ENCODE data around the gene MYBPC3.

Gene MYBPC3

DNA sequence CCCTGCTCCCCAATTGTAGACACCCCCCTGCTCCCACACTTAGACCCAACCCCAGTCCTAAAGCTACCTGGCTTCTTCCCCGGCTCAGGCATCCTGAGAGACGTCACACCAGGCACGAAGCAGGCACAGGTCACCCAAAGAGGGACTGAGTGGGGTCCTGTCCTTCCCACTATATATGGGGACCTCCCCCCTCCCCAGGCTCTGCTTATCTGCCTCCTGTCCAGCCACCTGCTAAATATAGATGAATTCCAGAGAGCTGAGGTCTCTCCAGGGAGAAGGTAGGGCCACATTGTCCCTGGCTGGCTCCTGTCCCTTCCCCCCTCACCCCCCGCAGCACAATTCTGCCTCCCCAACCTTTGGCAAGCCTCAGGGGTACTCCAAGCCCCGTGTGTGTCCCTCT lies at the start of gene MYBPC3:
TSS of gene MYBPC3 (minus strand) at position 147 of the 400 bp plus-strand sequence. CDS start at position 92, 55 bp downstream.
- no peak for FAIRE-seq
- no peak for DNase-seq (ENCODE audit: insufficient read length, low spot score)

DNA sequence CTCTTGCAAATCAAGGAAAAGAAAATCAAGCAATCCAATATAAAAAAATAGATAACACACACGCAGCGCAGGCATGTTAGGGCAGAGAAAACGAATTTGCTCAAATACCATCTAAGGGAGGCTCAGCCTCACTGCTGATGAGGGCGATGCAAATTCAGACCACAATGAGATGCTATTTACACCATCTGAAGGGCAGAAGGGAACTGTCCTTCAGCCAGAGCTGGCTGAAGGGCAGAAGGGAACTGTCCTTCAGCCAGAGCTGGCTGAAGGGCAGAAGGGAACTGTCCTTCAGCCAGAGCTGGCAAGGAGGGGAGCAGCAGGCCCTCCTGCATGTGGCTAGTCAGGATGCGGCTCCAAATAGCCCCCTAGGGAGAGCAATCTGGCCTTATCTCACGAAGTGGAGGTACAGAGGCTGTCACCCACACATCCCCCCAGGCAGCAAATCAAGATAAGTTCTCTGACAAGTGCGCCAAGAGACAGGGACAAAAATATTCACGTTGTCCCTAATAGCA lies 48.3 kb upstream of the MYBPC3 start:
- no peak for FAIRE-seq
- DNase-seq (ENCODE audit: insufficient read length, low spot score), result no peak

DNA sequence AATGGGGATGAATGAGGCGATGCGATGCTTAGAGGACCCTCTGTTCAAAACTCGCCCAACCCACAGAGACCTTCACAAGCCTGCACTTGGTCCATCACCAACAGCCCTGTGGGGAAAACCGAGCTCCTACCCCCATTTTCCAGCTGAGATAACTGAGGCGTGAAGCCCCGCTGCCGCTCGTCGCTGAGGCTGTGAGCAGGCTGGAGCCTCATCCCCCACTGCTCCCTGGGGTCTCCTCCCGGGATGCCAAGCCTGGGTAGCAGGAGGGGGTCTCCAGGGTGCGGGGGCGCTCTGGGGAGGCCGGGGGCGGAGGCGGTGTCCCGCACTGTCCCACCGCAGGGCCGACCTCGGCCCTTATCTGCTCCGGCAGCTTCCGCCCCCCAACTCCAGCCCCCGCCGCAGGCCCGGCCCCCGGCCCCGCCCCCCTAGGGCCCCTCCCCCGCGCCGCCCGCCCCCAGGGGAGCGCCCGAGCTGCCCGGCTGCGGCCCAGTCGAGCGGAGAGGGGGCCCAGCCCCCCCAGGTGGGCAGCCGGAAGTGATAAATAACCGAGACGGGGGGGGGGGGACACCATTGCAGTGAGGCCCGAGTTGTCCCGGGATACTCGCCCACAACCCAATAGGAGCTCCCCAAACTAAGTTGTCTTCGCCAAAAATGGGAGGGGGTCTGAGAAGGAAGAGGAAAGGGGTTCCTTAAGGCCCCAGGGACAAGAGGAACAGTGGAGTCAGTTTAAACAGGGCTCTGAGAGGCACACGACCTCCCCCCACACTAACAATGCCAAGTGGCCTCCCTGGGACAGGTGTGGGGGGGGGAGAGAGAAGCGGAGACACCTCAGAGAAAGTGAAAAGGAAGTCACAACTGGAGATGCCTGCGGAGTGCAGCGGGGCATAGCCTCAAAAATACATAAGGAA lies 47.6 kb upstream of the MYBPC3 start:
- FAIRE-seq, result no peak
- peak; percentile 59 for DNase-seq (ENCODE audit: insufficient read length, low spot score)

DNA sequence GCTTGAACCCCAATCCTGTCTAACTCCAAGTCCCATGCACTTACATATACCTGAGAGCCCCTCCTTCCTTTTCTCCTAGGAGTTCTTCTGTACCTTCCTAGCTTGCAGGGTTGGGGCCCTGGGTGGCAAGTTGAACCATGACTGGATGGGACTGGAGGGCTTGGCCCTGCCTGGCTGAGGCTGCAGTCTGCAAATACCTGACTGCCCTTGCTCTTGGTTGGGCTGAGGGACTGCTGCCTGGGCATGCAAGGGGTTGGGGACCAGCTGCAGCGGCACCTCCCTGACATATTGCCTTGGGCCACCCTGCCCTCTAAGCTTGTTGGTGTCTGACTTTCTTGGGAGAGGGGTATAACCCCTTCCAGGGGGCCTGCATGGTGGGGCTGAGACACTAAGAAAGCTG lies 46.0 kb upstream of the MYBPC3 start:
- DNase-seq (ENCODE audit: insufficient read length, low spot score), result no peak
- FAIRE-seq, result no peak

DNA sequence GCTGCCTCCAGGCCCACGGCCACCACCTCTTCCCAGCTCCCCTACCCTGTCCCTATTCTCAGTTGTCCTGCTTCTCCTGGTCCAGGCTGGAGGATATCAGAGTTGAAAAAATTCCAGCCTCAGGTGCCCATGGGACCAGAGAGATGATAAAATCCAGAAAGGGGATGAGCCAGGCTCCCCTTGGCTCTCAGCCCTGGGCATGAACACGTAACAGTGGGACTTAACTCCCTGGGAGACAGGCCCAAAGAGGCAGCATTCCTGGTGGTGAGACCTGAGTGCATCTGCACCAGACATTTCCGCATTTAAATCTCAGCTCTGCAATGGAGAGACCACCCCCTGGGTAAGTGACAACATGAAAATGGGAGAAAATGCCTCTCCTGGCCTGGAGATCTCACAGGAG lies 45.5 kb upstream of the MYBPC3 start:
- FAIRE-seq, result no peak

DNA sequence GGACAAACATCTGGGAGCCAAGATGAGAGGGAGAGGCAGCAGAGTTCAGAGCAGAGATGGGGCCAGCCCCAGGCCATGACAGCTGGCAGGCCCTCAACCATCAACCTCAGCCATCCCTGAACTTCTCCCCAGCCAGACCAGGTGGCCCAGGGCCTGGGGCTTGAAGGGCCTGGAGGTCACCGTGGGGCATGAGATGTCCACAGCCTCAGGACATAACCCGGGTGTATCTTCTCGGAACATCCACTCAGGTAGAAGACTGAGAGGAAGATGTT lies 43.5 kb upstream of the MYBPC3 start:
- no peak for FAIRE-seq

More for the DNA sequence above, 45.5 kb upstream of the MYBPC3 start:
- DNase-seq (ENCODE audit: insufficient read length, low spot score), result no peak

DNA sequence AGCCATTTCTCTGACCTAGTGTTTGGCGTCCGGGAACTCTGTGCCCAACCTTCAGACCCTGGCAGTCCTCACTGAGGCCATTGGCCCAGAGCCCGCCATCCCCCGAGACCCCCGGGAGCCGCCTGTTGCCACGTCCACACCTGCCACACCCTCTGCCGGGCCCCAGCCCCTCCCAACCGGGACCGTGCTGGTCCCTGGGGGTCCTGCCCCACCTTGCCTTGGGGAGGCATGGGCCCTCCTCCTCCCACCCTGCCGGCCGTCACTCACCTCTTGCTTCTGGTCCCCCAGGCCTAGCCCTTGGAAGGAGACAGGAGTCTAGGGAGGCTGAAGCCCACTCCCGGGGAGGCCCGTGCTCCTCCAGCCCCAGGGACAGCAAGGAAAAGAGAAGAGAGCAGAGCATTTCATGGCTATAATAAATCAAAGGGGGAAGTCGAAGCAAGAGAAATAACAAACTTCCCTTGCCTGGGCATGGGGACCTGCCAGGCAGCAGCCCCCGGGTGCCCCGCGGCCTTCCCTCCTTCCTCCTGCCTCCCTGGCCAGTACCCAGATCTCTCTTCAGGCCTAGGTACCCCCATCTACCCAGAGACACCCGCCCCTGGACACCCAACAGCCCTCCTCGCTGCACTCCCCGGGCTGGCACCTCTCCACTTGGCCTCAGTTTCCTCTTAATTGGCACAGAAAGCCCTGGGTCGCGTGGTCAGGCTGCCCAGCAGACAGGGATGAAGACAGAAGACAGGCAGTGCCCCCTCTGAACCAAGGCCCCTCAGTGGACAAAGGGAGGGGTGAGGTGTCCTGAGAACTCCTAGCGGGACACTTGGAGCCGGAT lies 42.9 kb upstream of the MYBPC3 start:
- no peak for DNase-seq (ENCODE audit: insufficient read length, low spot score)
- no peak for FAIRE-seq

More for the DNA sequence above, 43.5 kb upstream of the MYBPC3 start:
- DNase-seq (ENCODE audit: insufficient read length, low spot score), result no peak

DNA sequence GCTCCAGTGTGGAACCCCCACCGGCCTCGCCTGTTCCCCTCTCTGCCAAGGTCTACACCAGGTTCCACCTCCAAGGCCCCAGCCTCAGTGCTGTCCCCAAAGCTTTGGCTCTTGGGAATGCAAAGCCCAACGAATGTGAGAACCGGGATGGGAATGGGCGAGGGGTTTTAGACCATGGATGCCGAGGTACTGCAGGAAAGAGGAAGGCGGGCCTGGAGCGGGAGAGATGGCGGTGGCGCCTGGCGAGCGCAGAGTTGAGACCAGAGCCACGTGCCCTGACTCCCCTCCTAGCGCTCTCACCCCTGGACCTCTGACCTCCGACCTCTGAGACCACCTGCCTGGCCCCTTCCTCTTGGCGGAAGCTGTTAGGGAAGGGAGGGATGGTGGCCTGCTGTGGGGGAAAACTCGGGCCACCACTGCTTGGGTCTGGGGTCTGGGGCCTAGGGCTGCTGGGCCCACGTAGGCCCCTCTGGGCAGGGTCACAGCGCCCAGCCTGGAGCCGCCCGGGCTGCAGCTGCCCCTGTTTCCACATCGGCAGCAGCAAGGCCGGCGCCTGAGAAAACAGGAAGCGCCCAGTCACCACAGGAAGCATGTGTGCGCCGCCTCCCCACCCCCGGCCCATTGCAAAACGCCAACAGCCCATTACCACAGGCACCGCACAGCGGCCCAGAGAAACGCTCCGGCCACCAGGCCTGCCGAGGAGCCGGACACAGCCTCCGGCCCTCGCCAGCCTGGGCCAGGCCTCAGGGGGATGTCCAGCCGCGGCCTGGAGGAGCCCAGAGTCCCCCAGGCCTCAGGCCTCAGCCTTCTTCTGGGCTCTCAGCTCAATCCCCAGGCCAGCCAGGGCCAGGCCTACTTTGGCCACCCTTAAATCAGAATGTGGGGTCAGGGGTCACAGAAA lies 42.1 kb upstream of the MYBPC3 start:
- DNase-seq (ENCODE audit: insufficient read length, low spot score), result no peak

DNA sequence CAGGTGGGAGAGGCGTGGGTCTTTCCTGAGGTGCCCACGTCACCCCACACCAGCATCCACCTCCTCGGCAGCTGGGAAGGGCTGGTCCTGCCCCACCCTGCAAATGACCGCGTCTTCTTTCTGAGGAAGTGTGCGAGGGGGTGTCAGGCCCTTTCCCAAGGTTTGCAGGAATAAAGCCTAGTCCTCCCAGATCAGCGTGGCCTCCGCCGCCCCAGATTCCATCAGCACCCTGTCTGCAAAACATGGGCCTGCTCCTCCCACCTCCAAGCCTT lies 41.5 kb upstream of the MYBPC3 start:
- DNase-seq (ENCODE audit: insufficient read length, low spot score) (no peak), FAIRE-seq (no peak)

More for the DNA sequence above, 42.1 kb upstream of the MYBPC3 start:
- FAIRE-seq, result no peak

DNA sequence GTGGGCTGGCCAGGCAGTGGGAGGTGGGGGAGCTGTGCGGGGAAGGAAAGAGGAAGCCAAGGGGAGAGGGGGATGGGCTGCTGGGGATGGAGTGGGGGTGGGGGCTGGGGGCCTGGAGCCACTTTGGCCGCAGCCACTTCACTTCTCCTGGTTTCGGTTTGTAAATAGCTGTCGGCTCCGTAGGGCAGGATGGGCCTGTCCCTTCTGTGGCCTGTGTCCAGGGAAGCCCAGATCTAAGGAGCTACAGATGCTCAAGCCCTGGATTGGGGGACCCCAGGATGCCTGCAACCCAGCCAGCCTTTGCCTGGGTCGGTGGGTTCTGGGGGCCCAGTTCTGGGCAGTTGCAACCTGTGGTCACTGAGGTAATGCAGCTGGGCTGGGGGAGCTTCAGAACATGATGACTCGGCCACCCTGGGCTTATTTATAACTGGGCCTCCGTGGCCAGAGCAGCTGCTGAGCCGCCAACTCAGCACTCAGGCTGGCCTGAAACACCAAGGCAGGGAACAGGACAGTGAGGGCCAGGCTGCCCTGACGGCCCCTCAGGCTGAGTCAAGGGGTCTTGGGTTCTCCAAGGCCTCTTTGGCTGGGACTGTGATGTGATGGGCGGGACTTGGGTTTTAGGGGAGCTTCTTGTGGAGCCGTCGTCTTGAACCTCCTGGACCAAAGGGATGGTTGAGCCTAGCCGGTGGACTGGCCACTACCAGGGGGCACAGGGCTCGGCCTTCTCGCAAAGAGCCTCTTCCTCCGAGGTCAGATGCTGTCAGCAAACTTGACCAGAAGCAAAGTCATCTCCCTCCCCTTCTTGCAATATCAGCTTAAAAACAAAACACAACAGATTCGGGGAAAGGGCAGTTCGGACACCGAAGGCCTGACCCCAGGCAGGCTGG lies 40.9 kb upstream of the MYBPC3 start:
- DNase-seq (ENCODE audit: insufficient read length, low spot score), result no peak
- FAIRE-seq, result no peak

DNA sequence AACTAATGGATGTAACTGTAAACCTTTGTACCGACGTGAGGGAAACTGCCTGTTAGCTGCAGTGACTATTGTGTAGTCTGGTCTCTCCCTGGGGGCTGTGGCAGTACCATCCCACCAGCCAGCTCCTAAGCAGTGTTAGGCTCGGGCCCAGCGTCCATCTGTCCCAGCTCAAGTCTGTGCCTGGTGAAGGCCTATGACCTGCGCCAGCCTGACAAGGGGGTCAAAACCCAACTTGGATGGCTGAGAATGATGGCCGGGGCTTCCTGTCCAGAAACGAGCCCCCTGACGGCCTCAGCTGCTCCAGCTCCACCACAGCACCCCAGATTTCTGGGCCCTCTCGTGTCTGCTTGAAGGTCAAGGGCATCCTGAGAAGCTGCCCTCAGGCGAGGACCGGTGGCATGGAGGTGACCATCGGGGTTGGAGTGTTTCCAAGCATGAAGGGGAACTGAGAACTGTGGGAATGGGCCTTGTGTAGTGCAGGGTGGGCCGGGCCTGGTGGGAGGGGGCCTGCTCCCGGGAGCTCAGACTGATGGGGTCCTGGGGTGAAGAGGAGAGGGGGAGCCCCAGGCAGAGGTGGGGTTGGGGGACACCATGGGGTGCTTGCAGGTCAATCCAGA lies 40.2 kb upstream of the MYBPC3 start:
- no peak for DNase-seq (ENCODE audit: insufficient read length, low spot score)
- no peak for FAIRE-seq

DNA sequence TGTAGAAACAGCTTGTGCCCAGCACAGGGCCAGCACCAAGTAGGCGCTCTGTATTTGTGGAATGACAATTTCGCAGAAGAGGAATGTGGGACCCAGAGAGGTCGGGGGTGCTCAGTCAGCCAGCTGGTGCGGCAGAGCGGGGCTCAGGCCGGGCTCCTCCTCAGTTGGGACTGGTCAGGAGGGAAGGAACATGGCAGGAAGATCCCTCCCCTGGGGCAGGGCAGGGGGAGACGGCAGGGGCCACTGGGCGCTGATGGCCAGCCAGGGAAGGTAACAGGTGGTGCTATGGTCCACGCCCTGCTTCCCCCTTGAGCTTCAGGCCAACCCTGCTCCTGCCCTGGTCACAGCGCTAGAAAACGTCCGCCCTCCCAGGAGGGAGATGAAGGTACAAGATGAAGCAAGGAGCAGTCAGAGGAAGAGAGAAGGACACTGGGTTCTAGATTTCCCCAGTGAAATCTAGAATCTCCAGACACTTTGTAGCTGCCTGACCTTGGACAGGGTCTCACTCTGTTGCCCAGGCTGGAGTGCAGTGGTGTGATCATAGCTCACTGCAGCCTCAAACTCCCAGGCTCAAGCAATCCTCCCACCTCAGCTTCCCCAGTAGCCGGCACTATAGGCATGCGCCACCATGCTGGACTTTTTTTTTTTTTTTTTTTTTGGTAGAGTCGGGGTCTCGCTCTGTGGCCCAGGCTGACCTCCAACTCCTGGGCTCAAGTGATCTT lies 39.4 kb upstream of the MYBPC3 start:
- DNase-seq (ENCODE audit: insufficient read length, low spot score), result no peak
- no peak for FAIRE-seq

DNA sequence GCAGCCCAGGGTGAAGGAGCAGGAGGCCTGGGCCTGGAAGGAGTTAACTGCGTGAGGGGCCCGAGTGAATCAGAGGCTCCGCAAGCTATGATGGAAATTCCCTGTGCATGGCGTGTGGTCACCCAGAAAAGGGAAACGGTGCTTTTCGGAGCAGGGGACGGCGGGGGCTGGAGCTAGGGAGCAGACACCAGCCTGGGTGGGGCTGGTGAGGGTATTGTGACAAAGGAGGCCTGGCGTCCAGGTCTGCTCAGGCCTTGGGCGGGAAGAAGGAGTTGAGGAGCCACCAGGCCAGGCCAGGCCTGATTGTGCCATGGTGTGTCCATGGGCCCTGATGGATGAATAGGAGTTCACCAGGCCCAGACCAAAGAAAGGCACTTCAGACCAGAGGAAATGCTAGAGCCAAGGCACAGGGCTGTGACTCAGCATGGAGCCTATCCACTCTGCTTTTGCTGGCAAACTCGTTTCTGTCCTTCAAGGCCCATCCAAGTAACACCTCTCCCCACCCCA lies 38.6 kb upstream of the MYBPC3 start:
- DNase-seq (ENCODE audit: insufficient read length, low spot score), result no peak
- no peak for FAIRE-seq

DNA sequence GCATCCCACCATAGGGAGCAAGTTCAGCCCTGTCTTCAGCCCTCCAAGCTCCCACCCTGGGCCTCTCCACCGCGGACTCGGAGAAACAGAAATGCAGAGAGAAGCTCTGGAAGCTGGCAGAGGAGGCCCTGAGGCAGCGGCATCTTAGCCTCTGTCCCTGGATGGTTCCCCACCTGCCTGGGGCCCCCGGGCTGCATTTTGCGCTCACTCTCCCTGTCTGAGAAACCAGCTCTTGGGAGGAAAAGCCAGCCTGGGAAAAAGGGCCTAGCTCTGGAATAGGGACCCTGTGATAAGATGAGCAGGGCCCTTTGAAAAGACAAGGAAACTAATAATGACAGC lies 37.9 kb upstream of the MYBPC3 start:
- FAIRE-seq (no peak), DNase-seq (ENCODE audit: insufficient read length, low spot score) (no peak)

DNA sequence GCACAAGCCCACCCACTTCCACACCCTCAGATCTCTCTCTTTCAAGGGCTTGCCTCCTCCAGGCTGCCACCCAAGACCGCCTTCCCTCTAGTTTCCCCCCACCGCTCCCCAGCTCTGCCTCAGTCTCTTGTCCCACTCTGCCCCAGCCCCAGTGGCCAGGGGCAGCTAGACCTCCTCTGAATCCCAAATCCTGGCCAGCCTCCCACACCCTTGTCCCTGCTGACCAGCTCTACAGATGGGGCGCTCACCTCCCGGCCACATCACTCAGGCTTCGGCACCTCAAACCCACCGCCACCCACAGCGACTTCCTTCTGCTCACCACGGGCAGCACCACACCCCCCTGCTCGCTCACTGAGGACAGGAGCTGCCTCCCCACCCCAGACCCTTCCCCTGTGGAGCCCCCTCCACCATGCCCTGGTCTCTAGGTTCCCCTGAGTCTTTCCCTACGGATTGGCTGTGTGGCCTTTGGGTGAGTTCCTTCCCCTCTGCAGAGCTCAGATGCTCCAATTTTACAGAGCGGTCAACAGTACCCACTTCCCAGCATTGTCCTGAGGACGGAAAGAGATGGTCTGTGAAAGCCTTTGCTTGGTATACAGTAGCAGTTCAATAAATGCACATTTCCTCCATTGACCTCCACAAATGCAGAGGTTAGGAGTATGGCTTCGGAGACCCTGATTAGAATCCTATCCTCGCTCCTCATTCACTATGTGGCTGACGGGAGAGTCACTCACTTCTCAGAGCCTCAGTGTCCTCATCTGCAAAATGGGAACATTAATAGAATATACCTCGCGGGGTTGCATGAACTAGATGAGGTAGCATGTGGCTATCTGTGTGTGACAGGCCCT lies 37.3 kb upstream of the MYBPC3 start:
- no peak for FAIRE-seq
- DNase-seq (ENCODE audit: insufficient read length, low spot score), result no peak

DNA sequence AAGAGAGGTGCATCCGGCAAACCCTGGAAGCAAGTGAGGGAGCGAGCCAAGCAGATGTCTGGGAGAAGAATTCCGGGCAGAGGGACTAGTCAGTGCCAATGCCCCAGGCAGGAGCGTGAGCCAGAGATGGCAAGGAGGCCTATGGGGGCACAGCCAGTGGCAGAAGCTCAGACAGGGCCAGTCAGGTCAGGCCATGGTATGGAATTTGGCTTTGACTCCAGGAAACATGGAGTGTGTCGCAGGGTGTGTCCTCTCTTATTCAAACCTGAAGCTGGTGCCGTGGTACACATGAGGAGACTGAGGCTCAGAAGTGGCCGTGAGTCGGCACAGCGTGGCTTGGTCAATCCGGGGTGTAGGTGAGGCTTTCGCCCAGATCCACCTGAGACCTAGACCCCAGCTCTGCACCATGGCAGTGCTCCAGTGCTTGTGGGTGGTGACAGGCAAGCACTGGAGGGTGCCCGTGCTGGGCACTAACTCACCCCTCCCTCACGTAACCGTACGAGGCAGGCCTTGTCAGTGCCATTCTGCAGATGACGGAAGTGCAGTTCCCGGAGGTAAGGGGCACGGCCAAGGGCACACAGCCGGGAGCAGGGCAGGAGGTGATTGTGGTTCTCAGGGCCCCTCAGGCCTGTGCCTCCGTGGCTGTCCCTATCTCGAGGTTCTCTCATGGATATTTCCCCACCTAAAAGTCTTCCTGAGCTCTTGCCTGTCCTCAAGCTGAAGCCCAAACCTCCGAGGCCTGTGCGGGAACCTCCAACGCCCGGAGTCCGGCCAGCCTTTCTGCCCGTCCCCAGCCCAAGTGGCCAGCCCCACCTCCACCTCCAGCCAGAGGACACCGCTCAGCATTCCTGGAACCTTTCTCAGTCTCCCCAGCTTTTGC lies 36.4 kb upstream of the MYBPC3 start:
- FAIRE-seq (peak; percentile 23), DNase-seq (ENCODE audit: insufficient read length, low spot score) (no peak)

All from HTR-8/SVneo (cell line).